Vagina (tissue), 2 donors: Measurements from ENCODE around the gene PNPLA1. TPM values are rescaled to one million over a fixed set of nuclear protein-coding genes. Genes with fewer than 3 reads are reported as not detected.

ENCODE experiments used
- DNase-seq, 2 donors: peaks; one replicate each; pipeline ENCODE4 v3.0.0-alpha.2; 2017; ENCODE audit errors: extremely low spot score in 2 of 2
- H3K27ac ChIP-seq: fragments of 200-600 bp; sonication (generic); one replicate; pipeline ENCODE4 v1.5.1; 2019
- H3K27me3 ChIP-seq: fragments of 200-600 bp; sonication (generic); one replicate; pipeline ENCODE4 v1.5.1; 2019
- H3K36me3 ChIP-seq, 2 donors: fragments of 200-600 bp; sonication (generic); one replicate each; pipeline ENCODE4 v1.5.1; 2017 to 2019
- H3K4me1 ChIP-seq: fragments of 200-600 bp; sonication (generic); one replicate; pipeline ENCODE4 v1.5.1; 2019
- H3K4me3 ChIP-seq, 2 donors: fragments of 200-600 bp; sonication (generic); 1 replicate in 1 of 2; 2 replicates in 1 of 2; pipeline ENCODE4 v1.5.1; 2016 to 2019
- H3K9me3 ChIP-seq: fragments of 200-600 bp; sonication (generic); one replicate; pipeline ENCODE4 v1.5.1; 2019
- POLR2A ChIP-seq, 2 donors: fragments of 450-650 bp; IDR thresholded peaks; one replicate each; pipeline ENCODE4 v1.6.1; 2017; ENCODE audit warnings: antibody characterized with exemption in 2 of 2, mild to moderate bottlenecking in 2 of 2, moderate library complexity in 2 of 2
- POLR2AphosphoS5 ChIP-seq, 2 donors: sonication (generic); formaldehyde crosslinking; IDR thresholded peaks; one replicate each; pipeline ENCODE4 v1.9.0; 2017; ENCODE audit warnings: antibody characterized with exemption in 2 of 2, mild to moderate bottlenecking in 2 of 2, low read depth in 1 of 2; ENCODE audit not compliant: insufficient read depth in 1 of 2
- intact Hi-C: fragments of 100-400 bp; cut with DNase I; formaldehyde crosslinking; loops from one replicate; pipeline ENCODE4 v1.15.1; 2023
- total RNA-seq: library from RNA; depleted of rRNA; stranded (reverse); fragments of >200 nt; gene quantifications from one replicate; pipeline ENCODE4 v1.2.3, GENCODE V29; 2016
- TF ChIP-seq, protein P1 (sequence below), 3 experiments: fragments of 450-650 bp in 2 of 3; fragments of 200-600 bp in 1 of 3; sonication (generic) in 1 of 3; IDR thresholded peaks; one replicate each; pipeline ENCODE4 v1.5.1; 2017 to 2019; ENCODE audit warnings: antibody characterized with exemption in 3 of 3, mild to moderate bottlenecking in 2 of 3, moderate library complexity in 2 of 3

The PNPLA1 gene
- total RNA-seq, 1 donor from 2014 or later: not detected

DNA sequence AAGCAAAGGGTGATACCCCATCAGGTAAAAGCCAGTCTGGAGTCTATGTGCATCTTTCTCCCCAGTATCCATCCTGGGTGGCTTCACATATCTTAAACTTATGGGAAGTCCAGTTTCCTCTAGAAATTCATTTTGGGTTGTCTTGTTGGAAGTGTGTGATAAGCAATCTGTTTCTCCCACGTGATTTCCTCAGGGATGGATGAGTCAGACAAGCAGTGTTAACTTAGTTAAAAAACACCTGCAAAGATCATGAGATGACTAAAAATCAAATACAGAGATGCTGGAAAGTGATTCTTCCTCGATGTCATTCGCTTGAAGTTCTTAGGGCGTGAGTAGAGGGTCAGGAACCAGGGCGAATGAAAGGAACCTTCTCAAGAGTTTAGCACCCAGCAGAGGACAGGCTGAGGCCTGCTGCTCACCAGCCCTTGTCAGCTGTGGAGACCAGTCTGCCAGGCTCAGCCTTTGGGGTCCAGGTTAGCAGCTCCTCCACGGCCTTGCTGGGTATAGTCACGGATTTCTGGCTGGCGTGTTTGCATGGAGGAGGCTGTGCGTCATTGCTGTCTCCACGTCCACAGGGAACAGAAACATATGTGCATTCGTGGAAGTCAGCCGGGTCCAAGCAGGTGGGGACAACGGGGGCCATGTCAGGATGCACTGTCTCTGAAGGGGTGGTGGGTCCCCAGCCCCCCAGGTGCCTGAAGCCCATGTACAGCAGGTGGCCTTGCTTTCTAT is 2.8 kb upstream of the PNPLA1 start:
- no peak for DNase-seq
- Histone ChIP-seq H3K4me1 (peaks cover 14% of the 10 kb centered on the region), H3K4me3 (no peak overlapping the region), H3K27ac (no peak overlapping the region), H3K36me3 (no peaks in the 10 kb centered on the region), H3K27me3 (no peaks in the 10 kb centered on the region), H3K9me3 (peaks cover 6% of the 10 kb centered on the region)
- intact Hi-C loops: no loop called here
- TF ChIP-seq, protein P1, sequence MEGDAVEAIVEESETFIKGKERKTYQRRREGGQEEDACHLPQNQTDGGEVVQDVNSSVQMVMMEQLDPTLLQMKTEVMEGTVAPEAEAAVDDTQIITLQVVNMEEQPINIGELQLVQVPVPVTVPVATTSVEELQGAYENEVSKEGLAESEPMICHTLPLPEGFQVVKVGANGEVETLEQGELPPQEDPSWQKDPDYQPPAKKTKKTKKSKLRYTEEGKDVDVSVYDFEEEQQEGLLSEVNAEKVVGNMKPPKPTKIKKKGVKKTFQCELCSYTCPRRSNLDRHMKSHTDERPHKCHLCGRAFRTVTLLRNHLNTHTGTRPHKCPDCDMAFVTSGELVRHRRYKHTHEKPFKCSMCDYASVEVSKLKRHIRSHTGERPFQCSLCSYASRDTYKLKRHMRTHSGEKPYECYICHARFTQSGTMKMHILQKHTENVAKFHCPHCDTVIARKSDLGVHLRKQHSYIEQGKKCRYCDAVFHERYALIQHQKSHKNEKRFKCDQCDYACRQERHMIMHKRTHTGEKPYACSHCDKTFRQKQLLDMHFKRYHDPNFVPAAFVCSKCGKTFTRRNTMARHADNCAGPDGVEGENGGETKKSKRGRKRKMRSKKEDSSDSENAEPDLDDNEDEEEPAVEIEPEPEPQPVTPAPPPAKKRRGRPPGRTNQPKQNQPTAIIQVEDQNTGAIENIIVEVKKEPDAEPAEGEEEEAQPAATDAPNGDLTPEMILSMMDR (IDR thresholded peaks at IDR 0.05): no peak
- TF ChIP-seq POLR2A (IDR thresholded peaks at IDR 0.05): no peak
- no peak for TF ChIP-seq POLR2AphosphoS5 (IDR thresholded peaks at IDR 0.05; ENCODE audit: insufficient read depth in 1 of 2, low read depth in 1 of 2)

DNA sequence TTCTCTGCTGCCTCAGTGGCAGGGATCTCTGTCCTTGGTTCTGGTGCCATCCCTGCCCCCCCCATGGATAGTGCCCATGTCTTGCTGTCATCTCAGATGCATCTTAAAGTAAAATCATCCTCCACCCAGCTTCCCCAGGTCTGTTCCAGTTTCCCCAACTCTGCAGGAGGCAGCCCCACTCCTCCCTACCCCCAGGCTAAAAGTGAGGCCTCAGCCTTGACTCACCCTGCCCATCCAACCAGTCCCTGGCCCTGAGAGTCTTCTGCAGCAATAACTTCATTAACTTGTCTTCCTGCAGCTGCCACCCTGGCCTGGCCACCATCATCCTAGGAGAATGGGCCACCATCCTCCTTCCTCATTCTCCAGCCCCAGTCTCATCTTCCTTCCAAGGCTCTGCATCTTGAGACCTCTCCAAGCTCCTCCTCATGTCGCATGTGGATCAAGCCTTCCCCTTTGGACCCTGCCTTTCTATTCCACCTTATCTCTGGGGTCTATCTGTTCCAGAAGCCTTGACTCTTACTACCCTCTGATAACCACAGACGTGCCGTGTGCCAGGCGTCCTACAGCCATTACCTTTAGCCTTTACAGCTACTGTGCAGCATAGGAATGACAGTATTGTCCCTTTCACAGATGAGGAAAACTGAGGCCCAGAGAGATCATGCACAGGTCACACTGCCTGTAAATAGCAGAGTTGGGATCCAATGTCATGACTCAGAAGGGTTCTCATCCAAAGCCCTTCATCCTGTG is 2.0 kb upstream of the PNPLA1 start:
- Histone ChIP-seq H3K4me1 (peaks cover 14% of the 10 kb centered on the region), H3K36me3 (no peaks in the 10 kb centered on the region), H3K27ac (no peak overlapping the region), H3K4me3 (no peak overlapping the region), H3K27me3 (no peaks in the 10 kb centered on the region), H3K9me3 (peaks cover 6% of the 10 kb centered on the region)
- DNase-seq: no peak
- intact Hi-C loops: no loop called here
- TF ChIP-seq, protein P1 (IDR thresholded peaks at IDR 0.05): no peak
- TF ChIP-seq POLR2AphosphoS5 (IDR thresholded peaks at IDR 0.05; ENCODE audit: insufficient read depth in 1 of 2, low read depth in 1 of 2): no peak
- TF ChIP-seq POLR2A (IDR thresholded peaks at IDR 0.05): no peak

DNA sequence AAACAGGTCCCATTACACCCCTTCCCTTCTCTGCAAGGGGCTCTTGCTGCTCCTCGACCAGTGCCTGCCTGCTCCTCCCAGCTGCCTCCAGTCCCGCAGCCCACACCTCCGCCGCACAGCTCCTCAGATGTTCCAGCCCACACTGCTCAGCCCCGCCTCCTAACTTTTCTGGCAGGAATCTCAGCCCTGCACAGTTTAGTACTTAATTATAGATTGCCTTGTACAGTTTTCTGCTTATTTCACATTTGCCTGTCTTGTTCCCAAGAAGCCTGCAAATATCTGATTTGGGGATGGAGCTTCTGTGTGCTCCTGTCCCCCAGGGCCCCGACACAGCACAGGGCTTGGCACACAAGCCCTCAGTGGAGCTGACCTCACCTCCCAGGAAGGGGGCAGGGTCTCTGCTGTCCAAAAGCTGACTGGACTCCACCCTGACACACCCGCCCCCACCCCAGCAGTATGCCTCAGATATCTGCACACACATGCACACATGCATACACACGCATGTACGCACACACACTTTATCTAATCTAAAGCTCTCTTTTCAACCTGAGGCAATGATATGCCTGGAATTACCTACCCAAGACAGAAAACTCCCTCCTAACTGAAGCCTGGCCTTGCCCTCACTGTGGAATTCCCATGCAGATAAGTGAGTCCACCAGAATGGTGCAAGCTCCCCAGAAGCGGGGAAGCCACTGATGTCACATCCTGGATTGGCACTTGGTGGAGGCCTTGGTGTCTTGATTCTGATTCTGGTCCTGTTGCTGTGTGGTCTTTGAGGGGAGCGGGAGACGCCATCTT is 1.2 kb upstream of the PNPLA1 start:
- TF ChIP-seq POLR2AphosphoS5 (IDR thresholded peaks at IDR 0.05; ENCODE audit: insufficient read depth in 1 of 2, low read depth in 1 of 2): no peak
- no peak for TF ChIP-seq POLR2A (IDR thresholded peaks at IDR 0.05)
- TF ChIP-seq, protein P1 (IDR thresholded peaks at IDR 0.05): no peak
- no peaks in the 10 kb centered on the region for H3K36me3 ChIP-seq
- no peak overlapping the region for H3K4me3 ChIP-seq
- no peaks in the 10 kb centered on the region for H3K27me3 ChIP-seq
- DNase-seq: no peak
- peaks cover 14% of the 10 kb centered on the region for H3K4me1 ChIP-seq
- H3K27ac ChIP-seq: no peak overlapping the region
- peaks cover 6% of the 10 kb centered on the region for H3K9me3 ChIP-seq
- intact Hi-C loops: no loop called here

DNA sequence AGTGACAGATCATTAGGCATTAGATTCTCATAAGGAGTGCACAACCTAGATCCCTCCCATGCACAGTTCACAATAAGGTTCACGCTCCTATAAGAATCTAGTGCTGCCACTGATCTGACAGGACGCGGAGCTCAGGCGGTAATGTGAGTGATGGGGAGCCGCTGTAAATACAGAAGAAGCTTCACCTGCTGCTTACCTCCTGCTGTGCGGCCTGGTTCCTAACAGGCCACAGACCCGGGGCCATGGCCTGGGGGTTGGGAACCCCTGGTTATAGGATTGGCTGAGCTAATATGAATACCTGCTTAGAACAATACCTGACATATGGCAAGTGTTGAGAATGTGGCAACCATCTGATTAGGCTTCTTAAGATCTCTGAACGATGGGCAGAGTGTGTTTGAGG is 2.4 kb downstream of the PNPLA1 start:
- intact Hi-C loops: no loop called here
- no peaks in the 10 kb centered on the region for H3K36me3 ChIP-seq
- no peak overlapping the region for H3K27ac ChIP-seq
- DNase-seq: no peak
- H3K27me3 ChIP-seq: no peaks in the 10 kb centered on the region
- H3K4me3 ChIP-seq: no peak overlapping the region
- peaks cover 14% of the 10 kb centered on the region for H3K4me1 ChIP-seq
- H3K9me3 ChIP-seq: no peaks in the 10 kb centered on the region
- no peak for TF ChIP-seq POLR2A (IDR thresholded peaks at IDR 0.05)
- TF ChIP-seq, protein P1 (IDR thresholded peaks at IDR 0.05): no peak
- no peak for TF ChIP-seq POLR2AphosphoS5 (IDR thresholded peaks at IDR 0.05; ENCODE audit: insufficient read depth in 1 of 2, low read depth in 1 of 2)
